GM19351 (cell line): ENCODE results near the gene NARF.
"Not testable (repeated sequence)": the region's sequence is repeated elsewhere in the genome, so short reads cannot be mapped to it uniquely, and the experiment has no call there.

ENCODE experiments used
- ATAC-seq: cut with Tn5 transposase; IDR thresholded peaks from one replicate; pipeline ENCODE4 v1.9.1; 2021; ENCODE audit warnings: mild to moderate bottlenecking, moderate library complexity; ENCODE audit not compliant: unreplicated experiment

The NARF gene

DNA sequence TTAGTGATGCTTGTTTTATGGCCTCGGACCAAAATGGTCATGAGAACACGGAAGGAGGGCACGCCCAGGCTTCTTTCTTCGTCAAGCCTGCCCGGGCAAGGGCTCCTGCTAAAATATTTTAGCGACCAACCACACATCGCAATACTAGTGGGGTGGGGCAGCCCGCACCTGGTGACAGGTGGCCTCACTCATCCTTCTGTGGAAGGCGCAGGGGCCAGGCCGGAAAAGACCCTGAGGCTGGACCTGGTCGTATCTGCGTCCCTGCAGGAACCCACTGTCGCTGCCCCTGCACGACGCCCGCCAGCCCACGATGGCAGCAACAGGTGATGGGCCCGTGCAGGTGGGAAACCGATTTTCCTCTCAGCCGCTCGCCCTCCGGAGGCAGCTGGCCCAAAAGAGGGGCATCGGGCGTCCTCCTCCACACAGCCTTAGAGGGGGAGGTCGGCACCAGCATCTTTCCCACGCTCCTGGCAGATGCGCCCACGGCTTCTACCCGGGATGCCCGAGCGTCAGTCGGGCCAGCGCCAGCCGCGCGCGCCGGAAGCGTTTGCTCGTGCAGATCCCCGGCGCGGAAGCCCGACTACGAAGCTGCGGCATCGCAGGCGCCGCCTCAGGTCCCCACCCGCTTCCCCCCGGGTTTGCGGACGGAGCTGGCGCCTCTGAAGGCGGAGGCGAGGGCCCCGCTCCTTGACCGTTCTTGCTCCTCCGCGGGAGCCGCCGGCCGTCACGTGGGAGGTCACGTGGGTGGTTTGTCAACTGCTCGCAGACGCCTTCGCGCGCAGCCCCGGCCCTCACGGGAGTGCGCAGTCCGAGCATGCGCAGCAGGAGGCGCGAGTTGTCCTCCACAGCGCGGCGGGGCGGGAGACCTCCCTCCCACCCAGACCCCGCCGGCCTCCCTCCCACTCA lies 38.2 kb downstream of the NARF start:
- peak; percentile 44 for ATAC-seq

DNA sequence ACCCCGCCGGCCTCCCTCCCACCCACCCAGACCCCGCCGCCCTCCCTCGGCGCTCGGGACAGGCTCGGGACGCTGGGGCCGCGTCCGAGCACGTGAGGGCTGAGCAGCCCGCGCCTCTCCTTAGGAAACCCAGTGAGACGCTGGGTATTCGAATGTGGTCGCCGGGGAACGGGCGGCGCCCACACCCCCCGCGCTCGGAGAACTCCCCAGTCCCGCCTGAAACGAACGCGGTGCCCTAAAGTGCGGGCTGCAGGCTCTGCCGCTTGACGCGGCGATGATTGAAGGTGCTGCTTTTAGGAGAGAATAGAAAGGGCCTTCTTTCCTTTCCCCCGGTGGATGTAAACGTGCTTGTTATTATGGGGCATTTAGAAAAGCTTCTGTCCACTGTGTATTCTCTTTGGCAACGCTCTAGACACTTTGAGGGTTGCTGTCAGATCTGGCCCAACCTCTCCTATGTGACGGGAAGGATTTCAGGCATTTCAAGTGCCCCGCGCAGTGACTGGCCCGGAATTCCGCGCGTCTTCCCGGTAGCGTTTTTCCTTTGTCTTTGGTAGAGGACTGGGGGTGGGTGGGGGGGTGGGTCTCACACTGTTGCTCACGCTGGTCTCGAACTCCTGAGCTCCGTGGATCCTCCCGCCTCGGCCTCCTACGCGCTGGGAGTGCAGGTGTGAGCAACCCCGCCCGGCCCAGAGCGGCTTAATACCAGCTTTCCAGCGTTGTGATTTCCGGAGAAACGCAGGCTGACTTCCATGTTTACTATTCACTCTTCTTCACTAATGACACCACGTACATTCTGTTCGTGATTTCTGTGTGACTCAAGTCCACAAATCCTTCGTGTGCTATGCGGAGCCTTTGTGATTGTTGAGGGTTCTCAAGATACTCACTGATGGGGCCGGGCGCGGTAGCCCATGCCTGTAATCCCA lies 39.2 kb downstream of the NARF start:
- peak; percentile 17 for ATAC-seq

- no peak for ATAC-seq
Measured at GRCh38 chr17:82502207-82502606, 43.7 kb downstream of the NARF start.

- ATAC-seq, result no peak
Measured at GRCh38 chr17:82503094-82503727, 44.7 kb downstream of the NARF start.

DNA sequence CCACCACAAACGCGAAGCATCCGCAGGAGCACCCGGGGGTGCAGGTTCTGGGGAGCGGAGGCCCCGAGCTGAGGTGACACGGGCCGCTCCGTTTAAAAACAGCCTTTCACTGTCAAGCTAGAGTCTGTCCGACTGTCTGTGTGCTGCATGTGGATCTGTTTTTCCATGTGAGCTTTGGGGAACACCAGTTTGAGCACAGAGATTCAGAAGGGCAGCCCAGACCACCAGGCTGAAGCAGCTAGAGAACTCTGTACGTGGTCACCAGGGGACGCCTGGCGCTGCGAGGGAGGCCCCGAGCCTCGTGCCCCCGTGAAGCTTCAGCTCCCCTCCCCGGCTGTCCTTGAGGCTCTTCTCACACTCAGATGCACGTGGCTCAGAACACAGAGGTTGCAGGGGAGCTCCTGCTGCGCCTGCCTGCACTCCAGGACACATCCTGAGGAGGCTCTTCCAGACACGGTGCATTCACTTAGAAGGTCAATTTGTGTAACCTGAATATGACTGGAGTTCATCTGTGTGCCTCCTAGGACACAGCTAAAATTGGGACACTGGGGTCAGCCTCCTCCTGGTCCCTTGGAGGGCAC lies 45.3 kb downstream of the NARF start:
- ATAC-seq, result no peak

GRCh38 chr17:82505296-82505695 lies 46.8 kb downstream of the NARF start:
- ATAC-seq, result no peak

GRCh38 chr17:82506402-82506801 lies 47.9 kb downstream of the NARF start:
- ATAC-seq, result peak; percentile 85

GRCh38 chr17:82507631-82508175 lies 49.2 kb downstream of the NARF start:
- no peak for ATAC-seq

- not testable (repeated sequence) for ATAC-seq
Measured at GRCh38 chr17:82511642-82512041, 53.1 kb downstream of the NARF start.

GRCh38 chr17:82513864-82514263 lies 55.3 kb downstream of the NARF start:
- ATAC-seq, result not testable (repeated sequence)

- no peak for ATAC-seq
Measured at GRCh38 chr17:82517230-82517865, 58.8 kb downstream of the NARF start.

DNA sequence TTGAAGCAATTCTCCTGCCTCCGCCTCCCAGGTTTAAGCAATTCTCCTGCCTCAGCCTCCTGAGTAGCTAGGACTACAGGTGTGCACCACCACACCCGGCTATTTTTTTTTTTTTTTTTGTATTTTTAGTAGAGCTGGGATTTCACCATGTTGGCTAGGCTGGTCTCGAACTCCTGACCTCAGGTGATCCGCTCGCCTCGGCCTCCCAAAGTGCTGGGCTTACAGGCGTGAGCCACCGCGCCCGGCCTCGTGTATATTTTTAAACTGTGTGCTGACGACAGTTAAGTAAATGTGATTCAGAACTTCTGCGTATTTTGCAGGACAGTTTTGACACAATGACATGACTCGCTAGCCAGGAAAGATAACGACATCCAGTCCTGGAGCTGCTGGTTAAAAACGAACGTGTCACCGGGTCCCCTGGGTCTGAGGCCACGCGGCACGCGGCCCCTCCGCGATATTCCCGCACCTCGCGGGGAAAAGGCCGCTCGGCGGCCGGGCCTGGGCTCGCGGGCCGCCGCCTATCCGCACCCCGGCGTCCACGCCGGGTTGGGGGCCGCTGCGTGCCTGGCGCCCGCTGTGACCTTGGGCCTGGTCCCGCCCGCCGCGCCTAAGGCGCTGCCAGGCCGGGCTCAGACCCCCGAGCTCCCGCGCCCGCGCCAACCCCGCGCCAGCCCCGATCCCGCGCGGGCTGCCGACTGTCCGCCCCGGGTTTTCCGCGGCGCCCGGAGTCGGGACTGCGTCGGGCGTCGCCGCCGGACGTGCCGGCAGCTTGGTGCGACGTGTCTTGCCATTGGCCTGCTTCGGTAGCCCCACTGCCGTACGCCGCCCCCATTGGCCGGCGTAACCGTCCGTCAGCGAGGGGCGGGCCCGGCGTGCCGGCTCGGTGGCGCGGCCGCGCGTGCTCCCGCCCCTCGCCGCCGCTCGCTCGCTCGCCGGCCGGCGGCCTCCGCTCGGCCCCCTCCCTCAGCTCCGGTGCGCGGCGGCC lies 60.6 kb downstream of the NARF start, which contains the start of gene FOXK2:
Gene FOXK2, plus strand, starts transcription at position 907 of the 985 bp plus-strand sequence. CDS start 157 bp downstream, outside the sequence.
- ATAC-seq, result peak; percentile 91

- no peak for ATAC-seq
Measured at GRCh38 chr17:82519971-82520903, 61.7 kb downstream of the NARF start.

DNA sequence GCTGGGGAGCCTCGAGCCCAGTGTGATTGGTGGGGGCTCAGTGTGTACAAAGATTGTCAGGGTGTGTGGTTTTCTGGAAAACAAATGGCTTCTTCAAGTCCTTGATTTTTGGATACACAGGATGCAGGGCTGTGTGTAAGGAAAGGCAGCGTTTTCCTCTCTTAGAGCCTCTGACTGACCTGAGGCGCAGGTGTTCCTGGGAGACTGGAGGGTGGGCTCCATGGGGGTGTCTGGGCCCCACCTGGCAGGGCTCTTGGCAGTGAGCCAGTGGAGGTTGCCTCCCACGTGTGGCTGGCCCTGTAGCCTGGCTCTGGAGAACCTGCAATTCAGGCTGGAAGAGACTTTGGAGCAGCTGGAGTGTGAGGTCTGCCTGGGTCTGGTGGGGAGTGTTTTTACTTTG lies 66.0 kb downstream of the NARF start:
- ATAC-seq, result no peak

DNA sequence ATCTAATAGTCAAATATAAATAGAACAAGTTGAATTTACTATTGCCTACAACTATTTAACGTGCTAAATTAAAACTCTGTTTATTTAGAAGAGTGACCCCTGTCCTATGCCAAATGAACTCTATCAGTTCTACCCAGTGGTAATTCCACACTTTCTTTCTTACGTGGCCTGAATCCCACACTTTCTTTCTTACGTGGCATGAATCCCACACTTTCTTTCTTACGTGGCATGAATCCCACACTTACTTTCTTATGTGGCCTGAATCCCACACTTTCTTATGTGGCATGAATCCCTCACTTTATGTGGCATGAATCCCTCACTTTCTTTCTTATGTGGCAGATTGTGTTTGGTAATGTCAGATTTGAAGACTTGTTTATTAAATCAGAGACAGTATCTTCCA lies 67.2 kb downstream of the NARF start:
- no peak for ATAC-seq

- no peak for ATAC-seq
Measured at GRCh38 chr17:82527898-82528297, 69.4 kb downstream of the NARF start.

DNA sequence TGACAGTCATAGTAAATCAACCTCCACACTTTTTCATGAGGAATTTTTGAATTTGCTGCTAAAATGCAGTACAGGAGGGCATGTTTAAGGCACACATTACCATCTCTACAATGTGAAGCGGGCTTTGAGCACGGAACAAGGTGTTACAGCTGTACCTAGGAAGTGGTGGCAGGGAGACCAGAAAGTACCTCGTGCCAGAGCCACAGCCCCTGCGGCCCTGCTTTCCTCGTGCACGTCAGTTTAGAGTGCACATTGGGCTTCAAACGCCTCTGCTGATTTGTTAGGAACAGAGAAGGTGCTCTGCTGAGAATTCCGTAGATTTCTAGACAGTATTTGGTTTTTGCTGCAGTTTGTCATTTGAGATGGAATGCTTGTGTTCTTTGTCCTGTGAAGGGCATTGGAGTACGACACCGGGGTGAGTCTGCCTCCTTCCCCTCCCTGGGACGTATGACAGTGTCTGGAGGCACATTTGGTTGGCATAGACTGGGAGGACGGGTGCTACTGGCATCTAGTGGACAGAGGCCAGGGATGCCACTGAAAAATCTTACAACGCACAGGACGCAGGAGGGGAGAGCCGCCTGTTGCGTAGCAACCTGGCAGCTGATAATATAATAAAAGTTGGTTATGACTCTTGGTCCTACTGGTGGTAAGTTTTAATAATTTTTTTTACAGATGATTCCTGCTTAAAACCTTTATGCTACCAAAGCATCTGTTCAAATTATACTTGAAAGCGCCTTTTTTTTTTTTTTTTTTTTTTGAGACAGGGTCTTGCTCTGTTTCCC lies 70.1 kb downstream of the NARF start:
- ATAC-seq, result no peak
